OCI-LY1 (cell line): Measurements from ENCODE around the gene ESR1.

Source experiments
- CTCF ChIP-seq: fragments of 200-600 bp; sonication (generic), shearing (Covaris generic); IDR thresholded peaks from 2 replicates; pipeline ENCODE4 v1.5.1; 2017; ENCODE audit warnings: mild to moderate bottlenecking, antibody characterized with exemption, low read length, moderate library complexity, mixed read lengths
- EZH2 ChIP-seq: fragments of 200-600 bp; sonication (generic), shearing (Covaris generic); IDR thresholded peaks from 2 replicates; pipeline ENCODE4 v1.8.0; 2017; ENCODE audit warnings: borderline replicate concordance, mixed run types, mild to moderate bottlenecking, antibody characterized with exemption, low read length, moderate library complexity, mixed read lengths

- TF ChIP-seq CTCF (no peak), EZH2 (no peak)
Measured at GRCh38 chr6:152091201-152091600, 283.7 kb downstream of the ESR1 start.
